HG02798 (cell line): ENCODE data around the gene NDUFB2.
"Not testable (repeated sequence)": the region's sequence is repeated elsewhere in the genome, so short reads cannot be mapped to it uniquely, and the experiment has no call there.

ENCODE experiments used
- ATAC-seq: cut with Tn5 transposase; IDR thresholded peaks from one replicate; pipeline ENCODE4 v1.9.1; 2021; ENCODE audit warnings: mild to moderate bottlenecking; ENCODE audit not compliant: unreplicated experiment, poor library complexity

NDUFB2 gene

DNA sequence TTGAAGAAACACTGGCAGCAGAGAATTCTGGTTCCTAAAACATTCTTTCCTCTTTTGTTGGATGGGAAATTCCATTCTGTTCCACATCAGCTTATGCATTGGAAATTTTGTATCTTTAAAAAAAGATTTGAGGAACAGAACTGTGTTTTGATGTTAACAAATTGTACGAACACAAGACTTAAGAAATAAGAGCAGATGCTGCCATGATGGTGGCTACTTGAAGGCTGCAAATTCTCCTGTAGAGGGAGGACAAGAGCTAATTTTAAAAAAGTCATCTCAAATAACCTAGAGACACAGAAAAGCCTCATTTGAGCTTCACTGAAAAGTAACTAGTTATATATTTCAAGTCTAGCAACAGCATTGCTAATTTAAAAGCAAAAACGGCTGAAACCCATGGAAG lies 29.8 kb downstream of the NDUFB2 start:
- ATAC-seq = no peak

DNA sequence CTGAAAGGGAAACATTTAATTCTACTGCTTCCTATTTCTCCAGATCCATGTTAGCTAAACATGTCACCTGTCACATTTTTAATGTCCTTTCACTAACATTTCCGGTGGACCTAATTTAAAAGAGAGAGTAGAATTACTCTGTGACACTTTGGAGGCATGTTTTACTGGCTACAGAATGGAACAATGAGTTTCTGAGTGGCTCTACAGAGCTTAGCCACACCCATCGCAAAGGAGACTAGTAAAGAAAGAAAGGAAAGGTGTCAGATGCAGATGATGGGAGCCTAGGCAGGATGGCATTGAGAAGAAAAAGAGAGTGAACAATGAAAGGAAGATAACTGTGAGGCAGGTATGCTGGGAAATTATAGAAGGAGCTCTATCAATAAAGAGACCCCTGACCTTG lies 35.9 kb downstream of the NDUFB2 start:
- ATAC-seq = no peak

DNA sequence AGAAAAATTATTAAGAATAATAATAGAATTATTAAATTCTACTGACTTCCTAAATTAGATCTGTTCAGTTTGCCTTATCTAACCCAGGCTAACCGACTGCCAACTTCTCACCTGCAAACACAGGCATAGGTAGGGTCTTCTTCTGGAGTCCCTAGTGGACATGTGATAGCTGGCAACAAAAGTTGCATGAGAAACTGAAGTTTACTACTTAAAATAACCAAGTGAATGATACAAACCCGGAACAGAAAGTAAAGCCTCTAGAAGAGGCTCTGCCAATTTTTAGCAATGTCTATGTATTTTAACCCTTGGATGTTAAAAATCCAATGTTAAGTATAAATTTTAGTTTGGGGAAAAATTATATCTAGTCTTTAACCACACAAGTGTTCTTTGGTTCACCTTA lies 37.6 kb downstream of the NDUFB2 start:
- ATAC-seq = no peak

DNA sequence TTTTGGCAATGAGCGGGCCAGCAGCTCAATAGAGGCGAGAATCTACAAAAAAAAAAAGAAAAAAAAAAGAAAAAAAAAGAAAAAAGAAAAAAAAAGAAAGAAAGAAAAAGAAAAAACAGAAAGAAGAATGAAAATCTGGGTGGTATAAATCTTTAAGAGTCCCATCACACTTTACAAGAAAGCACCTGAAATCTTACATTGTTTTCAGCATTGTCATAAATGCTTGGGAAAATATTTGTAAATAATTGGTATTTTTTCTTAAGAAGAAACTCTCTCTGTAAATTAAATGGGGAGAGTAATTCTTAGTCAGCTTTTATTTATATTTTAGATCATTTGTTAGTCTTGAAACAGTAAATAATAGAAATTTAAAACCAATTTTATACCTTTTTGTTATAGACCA lies 38.2 kb downstream of the NDUFB2 start:
- no peak for ATAC-seq

- no peak for ATAC-seq
Observed at GRCh38 chr7:140738280-140738679, 41.8 kb downstream of the NDUFB2 start.

GRCh38 chr7:140743255-140743654 lies 46.7 kb downstream of the NDUFB2 start:
- ATAC-seq = not testable (repeated sequence)

DNA sequence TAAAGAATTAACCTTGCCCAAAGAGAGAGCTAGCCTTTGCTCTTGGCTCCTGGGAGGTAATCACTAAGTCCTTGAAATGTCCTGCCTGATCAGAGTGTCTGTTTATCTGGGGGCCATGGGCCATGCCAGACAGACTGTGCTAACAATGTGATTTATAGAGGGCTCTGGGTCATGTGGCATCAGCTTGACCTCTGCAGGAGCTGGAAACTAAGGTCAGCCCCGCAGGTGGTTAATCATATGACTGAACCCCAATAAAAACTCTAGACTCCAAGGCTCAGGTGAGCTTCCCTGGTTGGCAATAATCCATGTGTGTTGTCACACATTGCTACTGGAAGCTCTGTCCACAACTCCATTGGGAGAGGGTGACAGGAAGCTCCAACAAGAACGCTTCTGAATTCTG lies 47.5 kb downstream of the NDUFB2 start:
- no peak for ATAC-seq

DNA sequence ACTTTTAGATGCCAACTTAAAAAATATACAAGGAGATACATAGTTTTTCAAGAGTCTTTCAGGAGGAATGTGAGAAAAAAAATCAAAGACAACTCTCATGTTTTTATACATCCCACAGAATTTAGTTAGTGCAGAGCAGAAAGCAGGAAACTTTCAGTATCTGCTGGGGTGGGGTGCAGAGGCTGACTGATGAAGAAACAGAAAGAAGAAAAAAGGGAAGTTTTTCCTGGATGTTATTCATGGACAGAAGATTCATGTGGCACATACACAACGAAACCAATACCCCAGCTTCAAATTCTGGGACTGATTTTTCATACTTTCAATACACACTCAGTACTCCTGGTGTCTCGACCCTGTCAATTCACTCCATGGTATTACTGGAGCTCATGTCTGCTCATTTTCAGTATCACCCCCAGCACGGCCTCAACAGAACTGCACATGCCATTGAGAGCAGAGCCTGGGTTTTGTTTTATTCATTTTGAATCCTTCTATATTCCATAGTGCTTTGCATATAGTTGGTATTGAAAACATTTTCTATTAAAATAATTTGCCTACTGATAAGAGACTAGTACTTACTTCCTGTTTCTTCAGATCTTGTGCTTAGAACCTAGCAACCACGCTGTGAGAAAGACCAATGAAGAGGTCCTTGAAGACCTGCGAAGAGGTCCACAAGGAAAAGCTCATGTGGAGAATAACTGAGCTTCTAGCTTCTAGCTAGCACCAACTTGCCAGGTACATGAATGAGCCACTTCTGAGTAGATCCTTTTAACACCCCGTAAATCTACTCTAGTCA lies 49.0 kb downstream of the NDUFB2 start:
- ATAC-seq = no peak

GRCh38 chr7:140746751-140747150 lies 50.2 kb downstream of the NDUFB2 start:
- ATAC-seq = no peak

DNA sequence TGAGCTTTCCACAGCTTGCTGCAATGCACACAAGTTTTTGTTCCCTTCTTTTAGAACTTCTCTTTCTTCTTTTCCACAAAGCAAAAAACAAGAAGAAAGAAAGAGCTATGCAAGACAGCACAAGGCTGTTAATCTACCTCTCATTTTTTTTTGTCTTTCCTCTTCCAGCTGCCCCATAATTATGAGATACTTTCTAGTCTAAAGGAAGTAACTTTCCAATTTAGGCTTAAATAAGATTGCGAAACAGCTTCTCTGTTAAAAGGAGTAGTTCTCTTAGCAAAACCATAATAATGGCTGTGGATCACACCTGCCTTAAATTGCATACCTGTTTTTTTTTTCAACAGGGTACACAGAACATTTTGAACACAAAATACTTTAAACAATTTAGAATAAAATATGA lies 56.0 kb downstream of the NDUFB2 start:
- ATAC-seq = no peak

DNA sequence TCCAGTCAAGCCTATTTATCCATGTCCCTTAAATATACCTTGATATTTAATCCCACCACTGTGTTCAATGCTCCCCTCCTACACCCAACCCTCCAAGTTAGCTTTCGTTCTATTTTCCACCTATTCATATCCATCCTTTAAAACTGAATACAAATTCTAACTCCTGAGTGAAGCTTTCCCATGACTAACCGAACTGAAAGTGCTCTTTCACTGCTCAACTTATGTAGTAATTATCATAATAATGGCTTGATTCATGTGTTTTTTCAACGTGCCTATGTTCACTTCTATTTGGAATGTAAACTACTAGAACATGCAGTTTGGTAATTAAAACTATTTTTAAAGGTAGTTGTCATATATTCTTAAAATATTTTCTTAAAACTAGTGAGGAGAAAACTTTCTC lies 58.0 kb downstream of the NDUFB2 start:
- ATAC-seq = no peak
